NCI-H69 (cell line): ENCODE results near the gene PAX7.

ENCODE experiments used
- DNase-seq: peaks from one replicate; lab custom pipeline; 2025; lab: John Stamatoyannopoulos, UW

Gene PAX7

GRCh38 chr1:18796950-18797349 is 166.3 kb downstream of the PAX7 start:
- no peak for DNase-seq
